ENCODE data around the gene CFB.
"Not testable (repeated sequence)": the region's sequence is repeated elsewhere in the genome, so short reads cannot be mapped to it uniquely, and the experiment has no call there.

The CFB gene

DNA sequence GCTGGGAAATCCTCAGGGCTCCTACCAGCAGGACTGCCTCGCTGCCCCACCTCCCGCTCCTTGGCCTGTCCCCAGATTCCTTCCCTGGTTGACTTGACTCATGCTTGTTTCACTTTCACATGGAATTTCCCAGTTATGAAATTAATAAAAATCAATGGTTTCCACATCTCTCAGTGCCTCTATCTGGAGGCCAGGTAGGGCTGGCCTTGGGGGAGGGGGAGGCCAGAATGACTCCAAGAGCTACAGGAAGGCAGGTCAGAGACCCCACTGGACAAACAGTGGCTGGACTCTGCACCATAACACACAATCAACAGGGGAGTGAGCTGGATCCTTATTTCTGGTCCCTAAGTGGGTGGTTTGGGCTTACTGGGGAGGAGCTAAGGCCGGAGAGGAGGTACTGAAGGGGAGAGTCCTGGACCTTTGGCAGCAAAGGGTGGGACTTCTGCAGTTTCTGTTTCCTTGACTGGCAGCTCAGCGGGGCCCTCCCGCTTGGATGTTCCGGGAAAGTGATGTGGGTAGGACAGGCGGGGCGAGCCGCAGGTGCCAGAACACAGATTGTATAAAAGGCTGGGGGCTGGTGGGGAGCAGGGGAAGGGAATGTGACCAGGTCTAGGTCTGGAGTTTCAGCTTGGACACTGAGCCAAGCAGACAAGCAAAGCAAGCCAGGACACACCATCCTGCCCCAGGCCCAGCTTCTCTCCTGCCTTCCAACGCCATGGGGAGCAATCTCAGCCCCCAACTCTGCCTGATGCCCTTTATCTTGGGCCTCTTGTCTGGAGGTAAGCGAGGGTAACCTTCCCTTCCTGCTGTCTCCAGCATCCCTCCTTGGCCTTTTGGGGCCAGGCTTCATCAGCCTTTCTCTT, at the start of gene CFB:
Gene CFB (plus strand): TSS at position 589 of the 863 bp plus-strand sequence. CDS start 127 bp downstream, at position 716.
- DNase-seq, result peak; percentile 52

DNA sequence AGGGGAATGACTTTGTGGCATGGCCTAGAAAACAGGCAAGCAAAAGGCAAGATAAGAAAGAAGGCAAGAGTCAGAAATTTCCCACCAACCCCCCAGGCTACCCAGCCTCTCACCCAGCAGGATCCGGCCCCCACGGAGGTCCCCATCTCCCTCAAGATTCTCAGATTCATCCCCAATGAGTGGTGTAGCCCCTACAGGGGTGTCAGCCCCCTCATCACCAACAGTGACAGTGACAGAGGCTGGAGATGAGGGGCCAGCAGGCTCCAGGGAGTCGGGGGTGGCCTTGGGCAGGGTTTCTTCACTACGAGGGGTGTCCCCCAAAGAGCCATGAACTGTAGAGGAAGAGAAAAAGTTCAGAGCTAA, 49.4 kb upstream of the CFB start:
- DNase-seq, result no peak

DNA sequence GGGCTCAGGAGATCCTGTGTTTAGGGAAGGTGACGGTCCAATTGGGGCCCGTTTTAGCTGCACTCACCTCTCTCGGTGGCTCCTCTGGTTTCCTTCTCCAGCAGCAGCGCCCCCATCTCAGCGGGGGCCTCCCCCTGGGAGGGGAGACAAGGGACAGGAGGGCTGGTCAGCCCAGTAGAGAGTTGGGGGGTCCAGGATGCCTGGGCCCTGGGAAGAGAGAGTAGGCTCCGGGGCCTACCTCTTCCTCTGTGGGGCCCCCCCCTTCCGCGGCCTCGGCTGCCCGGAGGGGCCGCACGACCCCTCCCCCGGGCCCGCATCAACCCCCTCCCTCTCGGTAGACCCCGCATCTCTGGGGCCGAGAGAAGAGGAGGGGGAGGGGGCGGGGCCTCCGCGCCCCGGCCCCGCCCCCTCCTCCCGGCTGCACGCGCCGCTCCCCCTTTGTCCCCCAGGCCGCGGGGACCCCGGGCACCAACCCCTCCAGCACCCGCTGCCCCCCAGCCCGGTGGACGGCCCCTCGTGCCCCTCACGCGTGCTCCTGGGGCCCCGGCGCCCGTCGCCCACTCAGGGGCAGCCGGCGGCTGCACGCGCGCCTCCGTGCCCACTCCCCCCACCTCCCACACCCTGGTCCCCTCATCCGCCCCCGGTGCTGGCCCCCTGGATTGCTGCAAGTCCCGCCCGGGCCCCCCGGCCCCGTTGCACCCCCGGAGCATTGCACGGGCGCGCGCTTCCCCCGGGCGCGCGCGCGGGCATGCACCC, 48.9 kb upstream of the CFB start:
- DNase-seq, result no peak

DNA sequence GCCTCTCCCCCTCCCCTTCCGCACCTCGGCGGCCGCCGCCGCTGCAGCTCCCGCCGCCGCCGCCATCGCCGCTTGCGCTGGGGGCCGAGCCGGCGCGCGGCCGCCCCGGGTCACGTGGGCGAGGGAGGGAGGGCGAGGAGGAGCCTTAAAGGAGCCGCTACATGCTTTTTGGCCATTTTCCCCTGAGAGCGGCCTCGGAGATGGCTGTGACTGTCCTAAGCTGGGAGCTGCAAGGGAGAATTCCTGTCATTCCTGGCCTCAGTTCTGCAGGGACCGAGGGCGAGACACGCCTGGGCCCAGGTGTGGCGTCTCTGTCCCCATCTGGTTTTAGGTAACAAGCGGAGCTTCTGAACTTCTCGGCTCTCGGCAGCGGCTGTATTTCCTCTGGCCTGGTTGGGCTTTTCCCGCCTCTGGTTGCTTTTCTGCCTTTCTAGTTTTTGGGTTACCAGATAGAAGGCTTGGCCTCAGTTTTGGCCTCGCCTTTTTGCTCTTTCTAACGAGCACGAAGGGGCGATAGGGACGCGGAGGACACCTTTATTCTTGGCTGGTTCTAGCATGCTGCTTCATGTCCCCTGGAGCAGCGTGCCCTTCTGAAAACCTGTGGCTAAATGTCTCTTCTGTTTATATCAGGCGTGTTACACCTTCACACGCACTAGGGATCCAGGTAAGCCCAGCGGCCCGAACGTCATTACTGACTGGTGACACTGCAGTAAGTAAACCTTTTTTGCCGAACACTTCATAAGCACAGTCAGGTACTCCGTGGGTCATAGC, 48.1 kb upstream of the CFB start, which contains the start of gene EHMT2:
Gene EHMT2 (minus strand): TSS at position 87 of the 771 bp plus-strand sequence. CDS start 21 bp downstream, at position 66.
- DNase-seq, result peak; percentile 91

DNA sequence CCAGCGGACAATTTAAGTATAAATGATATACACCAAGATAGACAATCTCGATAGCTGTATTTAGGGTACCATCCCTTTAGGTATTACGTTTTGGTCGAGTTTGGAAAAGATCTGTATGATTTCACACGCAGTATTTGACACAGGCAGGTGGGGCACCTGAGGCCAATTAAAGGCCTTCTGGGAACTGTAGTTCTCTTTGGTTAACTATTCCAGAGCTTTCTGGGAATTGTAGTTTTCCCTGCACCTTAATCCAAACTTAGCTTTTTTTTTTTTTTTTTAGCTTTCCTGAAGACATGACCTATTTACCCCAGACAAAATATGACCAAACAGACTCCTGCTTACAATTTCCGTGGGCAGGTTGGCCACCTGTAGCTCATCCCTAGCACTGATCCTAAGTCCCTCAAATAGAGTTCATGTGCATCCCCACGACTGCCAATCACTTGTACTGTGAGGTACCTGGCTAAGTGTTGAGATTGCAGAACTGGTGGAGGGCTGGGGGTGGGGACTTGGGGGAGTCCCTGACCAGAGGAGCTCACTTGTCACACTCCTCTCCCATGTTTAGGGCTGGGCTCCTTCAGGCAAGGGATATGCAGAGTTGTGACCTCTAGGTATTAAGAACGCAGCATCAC, 47.4 kb upstream of the CFB start:
- DNase-seq, result peak; percentile 74

GRCh38 chr6:31899215-31899614, 46.7 kb upstream of the CFB start:
- DNase-seq, result no peak

DNA sequence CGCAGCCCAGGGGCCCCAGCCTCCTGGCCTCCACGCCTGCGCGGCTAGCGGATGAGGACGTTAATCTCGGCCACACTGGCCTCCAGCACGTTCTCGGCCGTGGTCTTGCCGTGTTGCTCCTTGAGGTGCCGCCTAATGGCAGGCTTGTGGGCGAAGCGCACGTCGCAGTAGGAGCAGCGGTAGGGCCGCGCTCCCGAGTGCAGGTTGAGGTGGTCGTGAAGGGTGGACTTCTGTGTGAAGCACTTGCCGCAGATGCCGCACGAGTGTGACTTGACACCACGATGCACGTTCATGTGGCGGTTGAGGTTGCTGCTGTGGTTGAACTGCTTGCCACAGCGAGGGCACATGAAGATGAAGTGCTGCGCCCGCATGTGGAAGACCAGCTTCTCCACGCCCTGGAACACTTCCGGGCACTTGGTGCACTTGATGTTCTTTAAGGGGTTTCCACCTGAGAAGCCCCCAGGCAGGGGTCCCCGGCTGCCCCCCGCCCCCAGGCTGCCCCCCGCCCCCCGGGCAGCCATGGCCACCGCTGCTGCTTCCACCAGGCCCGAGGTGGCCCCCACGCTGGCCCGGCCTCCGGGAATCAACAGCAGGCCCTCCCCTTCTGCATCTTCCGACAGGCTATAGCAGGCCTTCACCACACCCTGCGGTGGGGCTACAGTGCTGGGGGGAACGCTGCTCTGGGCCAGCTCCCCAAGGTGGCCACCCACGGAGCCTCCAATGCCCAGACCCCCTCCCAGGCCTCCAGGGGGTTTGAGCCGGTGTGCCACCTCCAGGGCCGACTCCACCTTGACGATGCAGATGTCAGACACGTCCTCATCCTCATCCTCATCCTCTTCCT, 45.8 kb upstream of the CFB start:
- no peak for DNase-seq

- no peak for DNase-seq
Measured at GRCh38 chr6:31900917-31901414, 44.9 kb upstream of the CFB start.

GRCh38 chr6:31901415-31901952, 44.4 kb upstream of the CFB start:
- DNase-seq, result peak; percentile 52

DNA sequence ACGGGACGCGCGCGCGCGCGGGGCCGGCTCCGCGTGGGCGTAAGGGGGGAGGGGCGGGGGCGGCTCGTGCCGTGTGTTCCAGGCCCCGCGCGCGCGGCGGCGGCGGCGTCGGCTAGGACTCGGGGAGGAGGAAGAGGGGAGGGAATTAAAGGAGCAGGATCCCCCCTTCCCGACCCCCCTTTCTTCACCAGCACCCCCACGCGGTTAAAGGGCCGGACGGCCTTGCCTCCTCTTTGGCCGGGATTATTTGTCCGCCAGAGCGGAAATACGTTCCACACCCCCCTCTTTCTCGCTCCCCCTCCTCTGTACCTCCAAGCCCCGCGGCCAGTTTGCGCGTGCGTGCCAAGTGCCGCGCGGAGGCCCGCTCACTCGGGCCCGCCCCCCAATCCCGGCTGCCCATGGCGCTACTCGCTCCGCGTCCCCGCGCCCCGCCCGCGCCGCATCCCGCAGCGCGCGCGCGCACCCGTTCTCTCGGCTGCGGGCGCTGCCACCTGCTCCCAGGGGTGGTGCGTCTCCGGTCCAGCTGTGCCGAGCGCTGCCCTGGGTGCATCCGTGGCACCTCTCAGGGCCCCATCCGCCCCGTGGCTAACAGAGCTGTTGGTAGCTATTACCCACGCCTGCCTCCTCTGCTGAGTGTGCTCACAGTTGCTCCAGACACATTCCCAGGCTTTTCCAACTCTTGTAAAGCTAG, 43.8 kb upstream of the CFB start, which contains the start of gene ZBTB12:
Gene ZBTB12 (minus strand): TSS at position 134 of the 691 bp plus-strand sequence. CDS start 781 bp downstream, outside the sequence.
- peak; percentile 93 for DNase-seq

GRCh38 chr6:31903957-31904356, 41.9 kb upstream of the CFB start:
- DNase-seq, result peak; percentile 68

GRCh38 chr6:31905041-31905440, 40.9 kb upstream of the CFB start:
- no peak for DNase-seq

DNA sequence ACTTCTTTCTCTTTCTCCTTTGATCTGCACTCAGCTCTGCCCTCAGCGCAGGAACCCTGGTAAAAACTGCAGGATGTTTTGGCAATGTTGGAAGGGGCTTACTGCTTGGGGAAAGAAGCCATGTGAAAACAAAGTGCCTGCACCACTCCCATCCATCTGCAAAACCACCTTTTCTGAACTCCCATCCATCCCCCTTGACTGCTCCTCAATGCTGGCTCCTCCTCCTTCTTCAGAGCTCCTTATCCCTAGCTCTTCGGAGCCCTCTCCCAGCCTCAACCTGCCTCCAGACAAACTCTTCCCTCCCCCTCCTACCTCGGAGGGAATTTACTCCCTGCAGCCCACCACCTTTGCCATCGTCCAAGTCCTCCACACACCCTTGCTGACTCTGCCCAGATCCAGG, 39.8 kb upstream of the CFB start:
- DNase-seq, result no peak

DNA sequence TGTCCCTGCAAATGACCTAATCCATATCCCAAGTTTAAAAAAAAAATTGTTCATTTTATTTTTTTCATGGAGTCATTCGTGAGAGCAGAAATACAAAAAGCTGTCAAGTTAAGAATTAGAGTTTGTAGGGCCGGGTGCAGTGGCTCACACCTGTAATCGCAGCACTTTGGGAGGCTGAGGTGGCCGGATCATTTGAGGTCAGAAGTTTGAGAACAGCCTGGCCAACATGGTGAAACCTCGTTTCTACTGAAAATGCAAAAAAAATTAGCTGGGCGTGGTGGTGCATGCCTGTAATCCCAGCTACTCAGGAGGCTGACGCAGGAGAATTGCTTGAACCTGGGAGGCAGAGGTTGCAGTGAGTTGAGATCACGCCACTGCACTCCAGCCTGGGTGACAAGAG, 39.2 kb upstream of the CFB start:
- not testable (repeated sequence) for DNase-seq

GRCh38 chr6:31907158-31907813, 38.6 kb upstream of the CFB start:
- peak; percentile 93 for DNase-seq

DNA sequence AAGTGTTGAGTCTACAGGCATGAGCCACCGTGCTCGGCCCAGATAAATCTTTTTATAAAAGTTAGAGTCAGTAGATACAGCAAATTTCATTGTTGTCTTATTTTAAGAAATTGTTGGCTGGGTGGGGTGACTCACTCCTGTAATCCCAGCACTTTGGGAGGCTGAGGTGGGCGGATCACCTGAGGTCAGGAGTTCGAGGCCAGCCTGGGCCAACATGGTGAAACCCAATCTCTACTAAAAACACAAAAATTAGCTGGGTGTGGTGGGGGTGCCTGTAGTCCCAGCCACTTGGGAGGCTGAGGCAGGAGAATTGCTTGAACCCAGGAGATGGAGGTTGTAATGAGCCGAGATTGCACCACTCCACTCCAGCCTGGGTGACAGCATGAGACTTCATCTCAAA, 37.6 kb upstream of the CFB start:
- not testable (repeated sequence) for DNase-seq

DNA sequence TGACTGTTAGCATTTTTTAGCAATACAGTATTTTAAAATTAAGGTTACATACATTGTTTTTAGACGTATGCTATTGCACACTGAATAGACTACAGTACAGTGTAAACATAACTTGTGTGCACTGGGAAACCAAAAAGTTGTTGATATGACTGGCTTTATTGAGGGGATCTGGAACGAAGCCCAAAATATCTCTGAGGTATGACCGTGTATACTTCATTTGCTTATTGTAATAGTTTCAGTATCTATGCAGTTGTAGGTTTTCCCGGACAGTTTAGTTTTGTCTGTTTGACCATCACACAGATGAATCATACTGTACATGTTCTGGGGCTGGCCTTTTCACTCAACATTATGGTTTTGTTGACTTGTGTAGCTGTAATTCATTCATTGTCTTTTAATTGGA, 37.1 kb upstream of the CFB start:
- DNase-seq, result peak; percentile 36

GRCh38 chr6:31909298-31909697, 36.6 kb upstream of the CFB start:
- DNase-seq, result not testable (repeated sequence)

- DNase-seq, result no peak
Measured at GRCh38 chr6:31911826-31912585, 33.9 kb upstream of the CFB start.

All from OCI-M1 (cell line).